HepG2 (cell line): Measurements from ENCODE around the gene MEIS3. TPM values are rescaled to one million over a fixed set of nuclear protein-coding genes. Genes with fewer than 3 reads are reported as not detected.

Experiments used
- ATAC-seq: fragments of 200-7000 bp; cut with Tn5 transposase; 3 replicates; pipeline ENCODE4 v1.9.1; 2020; ENCODE audit warnings: mild to moderate bottlenecking, moderate library complexity
- BruUV-seq: library from RNA; stranded (reverse); fragments of 400-500 nt; replicated peaks from 2 replicates; lab custom pipeline; 2021; lab: Mats Ljungman, UMichigan
- CTCF ChIA-PET: fragments of 300-600 bp; formaldehyde crosslinking; extraction: SDS; loops from one replicate; lab custom pipeline; 2021; ENCODE audit warnings: low total read pairs, inconsistent platforms, low intra/inter-chr PET ratio; lab: Yijun Ruan, JAX
- POLR2A ChIA-PET: fragments of 350-600 bp; sonication (Branson Sonifier 250); formaldehyde crosslinking; loops from one replicate; lab custom pipeline; 2020; ENCODE audit warnings: antibody characterized with exemption, inconsistent platforms; lab: Yijun Ruan, JAX
- DNase-seq: peaks from one replicate; pipeline ENCODE4 v3.0.0-alpha.2; 2015; ENCODE audit warnings: low spot score
- FAIRE-seq: peaks from 3 replicates; lab custom pipeline; 2011; peaks lifted over from hg19 to GRCh38; lab: Jason Lieb, UNC
- H2AFZ ChIP-seq: one replicate; pipeline ENCODE4 v1.6.1; 2011; ENCODE audit warnings: low read length, inconsistent platforms
- H3K27ac ChIP-seq: fragments of 300-600 bp; 3 replicates; pipeline ENCODE4 v1.8.0; 2011; ENCODE audit warnings: mixed run types, mild to moderate bottlenecking, mixed read lengths, low read length, inconsistent platforms; ENCODE audit not compliant: insufficient read depth; ENCODE audit errors: extremely low read length
- H3K27me3 ChIP-seq, 2 experiments: fragments of 200-600 bp in 1 of 2; 2 replicates in 1 of 2; 3 replicates in 1 of 2; pipeline versions ENCODE4 v1.6.0 to v1.8.0; 2011; ENCODE audit warnings: low read length in 2 of 2, mild to moderate bottlenecking in 2 of 2, moderate library complexity in 2 of 2, inconsistent platforms in 1 of 2; ENCODE audit not compliant: insufficient read depth in 2 of 2, control insufficient read depth in 1 of 2
- H3K36me3 ChIP-seq, 2 experiments: fragments of 200-600 bp in 1 of 2; replicated peaks in 1 of 2; 2 replicates in 1 of 2; 3 replicates in 1 of 2; pipeline versions ENCODE4 v1.5.1 to v1.8.0; 2011; ENCODE audit warnings: low read length in 2 of 2, inconsistent platforms in 1 of 2; ENCODE audit not compliant: insufficient read depth in 2 of 2, control insufficient read depth in 1 of 2
- H3K4me1 ChIP-seq: 2 replicates; pipeline ENCODE4 v1.5.1; 2012; ENCODE audit warnings: low read length, inconsistent platforms; ENCODE audit not compliant: insufficient read depth
- H3K4me2 ChIP-seq: 2 replicates; pipeline ENCODE4 v1.6.0; 2011; ENCODE audit warnings: low read depth, low read length, inconsistent platforms
- H3K4me3 ChIP-seq, 3 experiments: fragments of 200-600 bp in 1 of 3; sonication (generic), shearing (Covaris generic) in 1 of 3; replicated peaks in 1 of 3; 2 replicates each; pipeline ENCODE4 v1.5.1; 2011 to 2016; ENCODE audit warnings: low read length in 3 of 3, inconsistent platforms in 2 of 3, low read depth in 2 of 3, mild to moderate bottlenecking in 2 of 3, control low read depth in 1 of 3, mixed read lengths in 1 of 3; ENCODE audit not compliant: insufficient read depth in 1 of 3
- H3K79me2 ChIP-seq: one replicate; pipeline ENCODE4 v1.6.1; 2011; ENCODE audit warnings: low read length, inconsistent platforms; ENCODE audit not compliant: insufficient read depth
- H3K9ac ChIP-seq: 2 replicates; pipeline ENCODE4 v1.6.0; 2011; ENCODE audit warnings: mild to moderate bottlenecking, low read depth, low read length, inconsistent platforms; ENCODE audit not compliant: insufficient read depth
- H3K9me3 ChIP-seq: 2 replicates; pipeline ENCODE4 v1.5.1; 2012; ENCODE audit warnings: mild to moderate bottlenecking, low read length
- H4K20me1 ChIP-seq: 2 replicates; pipeline ENCODE4 v1.6.0; 2011; ENCODE audit warnings: inconsistent platforms, mild to moderate bottlenecking, low read length, moderate library complexity; ENCODE audit not compliant: insufficient read depth
- AHR ChIP-seq: IDR thresholded peaks from 2 replicates; pipeline ENCODE4 v1.6.1; 2018; ENCODE audit warnings: missing genetic modification reagents, missing compliant biosample characterization
- ATF1 ChIP-seq: IDR thresholded peaks from 2 replicates; pipeline ENCODE4 v1.6.1; 2016; ENCODE audit warnings: mild to moderate bottlenecking, control low read depth
- HES4 ChIP-seq: sonication (generic); formaldehyde crosslinking; IDR thresholded peaks from 2 replicates; pipeline ENCODE4 v1.9.0; 2021; ENCODE audit warnings: mild to moderate bottlenecking, missing genetic modification reagents, borderline replicate concordance
- ZNF296 ChIP-seq: sonication (generic); formaldehyde crosslinking; conservative IDR thresholded peaks from 2 replicates; pipeline ENCODE4 v1.5.0; 2020; ENCODE audit warnings: mild to moderate bottlenecking, missing genetic modification reagents
- WGBS: methylation state at CpG from one replicate; pipeline ENCODE4 v1.1.6; 2017; ENCODE audit warnings: low lambda C conversion rate; 5-methylcytosine and 5-hydroxymethylcytosine counted together
- in situ Hi-C: cut with HindIII; loops from 2 replicates; pipeline ENCODE4 v1.10.0; 2017; ENCODE audit warnings: low pct_unique_long_range_greater_than_20kb; ENCODE audit not compliant: extremely low pct_ligation_motif_present
- intact Hi-C: fragments of 100-400 bp; cut with micrococcal nuclease; formaldehyde crosslinking; loops from one replicate; pipeline ENCODE4 v1.10.0; 2022; ENCODE audit not compliant: unreplicated experiment
- polyA plus RNA-seq, 8 experiments: library from polyadenylated mRNA; depleted of rRNA in 3 of 8; stranded (reverse) in 7 of 8; unstranded in 1 of 8; fragments of >200 nt; fragmentation: Illumina TruSeq in 4 of 8; extraction: Trizol in 4 of 8; gene quantifications; 2 replicates each; pipeline versions ENCODE4 v1.2.1 to v1.2.3, GENCODE V29; 2011 to 2016; ENCODE audit warnings: low read depth in 4 of 8, missing spikeins in 1 of 8, mixed read lengths in 1 of 8; ENCODE audit not compliant: insufficient read depth in 1 of 8
- total RNA-seq, 5 experiments: library from RNA; depleted of rRNA; stranded (reverse); fragments of >200 nt; fragmentation: Illumina TruSeq; extraction: Trizol; gene quantifications; 2 replicates each; pipeline ENCODE4 v1.2.3, GENCODE V29; 2016; ENCODE audit warnings: low read depth in 1 of 5
- TF ChIP-seq, protein P1 (sequence below): sonication (generic); formaldehyde crosslinking; IDR thresholded peaks from 2 replicates; pipeline ENCODE4 v1.8.1; 2023; ENCODE audit warnings: missing genetic modification reagents, mild to moderate bottlenecking, borderline replicate concordance
- TF ChIP-seq, protein P2 (sequence below): sonication (generic); formaldehyde crosslinking; IDR thresholded peaks from 2 replicates; pipeline ENCODE4 v1.5.0; 2020; ENCODE audit warnings: mild to moderate bottlenecking, missing genetic modification reagents, moderate library complexity
- TF ChIP-seq, protein P3 (sequence below): sonication (generic); formaldehyde crosslinking; IDR thresholded peaks from 2 replicates; pipeline ENCODE4 v1.5.0; 2020; ENCODE audit warnings: mild to moderate bottlenecking, missing genetic modification reagents

Gene MEIS3
- total and polyA plus RNA-seq, 2 of the 13 experiments (the other 11 are each of a cell fraction or from before 2014, with no cell fraction given), result 0.09 to 0.70 TPM

DNA sequence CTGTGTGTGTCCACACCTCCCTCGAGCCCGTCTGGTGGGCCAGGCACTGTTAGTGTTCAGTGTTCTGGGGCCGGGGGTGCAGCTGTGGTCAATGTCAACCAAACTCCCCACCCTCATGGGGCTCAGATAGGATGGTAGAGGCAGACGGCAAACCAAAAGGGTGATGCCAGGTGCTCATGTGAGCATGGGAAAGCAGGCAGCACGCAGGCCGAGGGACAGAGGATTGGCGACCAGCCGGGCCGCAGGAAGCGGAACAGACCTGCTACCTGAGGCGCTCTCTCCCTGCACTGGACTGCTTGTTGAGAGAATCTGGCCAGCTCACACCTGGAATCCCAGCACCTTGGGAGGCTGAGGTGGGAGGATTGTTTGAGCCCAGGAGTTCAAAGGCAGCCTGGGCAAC lies 41.1 kb downstream of the MEIS3 start (continued):
- TF ChIP-seq HES4 (no peak), ATF1 (CRISPR knock-in tag) (no peak), ZNF296 (CRISPR knock-in tag) (no peak), AHR (no peak)
- TF ChIP-seq, protein P1, sequence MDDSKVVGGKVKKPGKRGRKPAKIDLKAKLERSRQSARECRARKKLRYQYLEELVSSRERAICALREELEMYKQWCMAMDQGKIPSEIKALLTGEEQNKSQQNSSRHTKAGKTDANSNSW (CRISPR knock-in tag), result no peak

DNA sequence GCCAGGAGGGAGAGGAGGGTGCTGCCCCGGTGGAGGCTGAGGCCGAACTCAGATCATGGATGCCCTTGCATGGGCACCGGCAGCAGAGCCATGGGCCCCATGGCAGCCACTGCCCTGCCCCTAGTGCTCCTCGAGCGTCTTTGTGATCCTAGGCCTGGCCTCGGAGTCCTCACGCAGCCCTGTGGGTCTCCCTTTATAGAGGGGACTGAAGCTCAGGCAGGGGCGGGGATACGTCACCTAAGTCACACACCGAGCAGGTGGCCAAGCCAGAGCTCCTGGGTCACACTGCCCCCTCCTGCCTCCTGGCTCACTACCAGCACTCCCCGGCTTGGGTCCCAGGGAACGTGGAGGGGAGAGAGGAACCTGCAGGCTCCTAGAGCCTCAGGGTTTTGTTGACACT lies 41.5 kb downstream of the MEIS3 start:
- peaks cover 49 to 73% of the 10 kb centered on the region in 2 experiments for H3K36me3 ChIP-seq
- TF ChIP-seq, protein P2, sequence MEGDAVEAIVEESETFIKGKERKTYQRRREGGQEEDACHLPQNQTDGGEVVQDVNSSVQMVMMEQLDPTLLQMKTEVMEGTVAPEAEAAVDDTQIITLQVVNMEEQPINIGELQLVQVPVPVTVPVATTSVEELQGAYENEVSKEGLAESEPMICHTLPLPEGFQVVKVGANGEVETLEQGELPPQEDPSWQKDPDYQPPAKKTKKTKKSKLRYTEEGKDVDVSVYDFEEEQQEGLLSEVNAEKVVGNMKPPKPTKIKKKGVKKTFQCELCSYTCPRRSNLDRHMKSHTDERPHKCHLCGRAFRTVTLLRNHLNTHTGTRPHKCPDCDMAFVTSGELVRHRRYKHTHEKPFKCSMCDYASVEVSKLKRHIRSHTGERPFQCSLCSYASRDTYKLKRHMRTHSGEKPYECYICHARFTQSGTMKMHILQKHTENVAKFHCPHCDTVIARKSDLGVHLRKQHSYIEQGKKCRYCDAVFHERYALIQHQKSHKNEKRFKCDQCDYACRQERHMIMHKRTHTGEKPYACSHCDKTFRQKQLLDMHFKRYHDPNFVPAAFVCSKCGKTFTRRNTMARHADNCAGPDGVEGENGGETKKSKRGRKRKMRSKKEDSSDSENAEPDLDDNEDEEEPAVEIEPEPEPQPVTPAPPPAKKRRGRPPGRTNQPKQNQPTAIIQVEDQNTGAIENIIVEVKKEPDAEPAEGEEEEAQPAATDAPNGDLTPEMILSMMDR (CRISPR knock-in tag), result 0 out of 2 replicates have a peak, but pooled peaks have one; percentile 3
- TF ChIP-seq, protein P3, sequence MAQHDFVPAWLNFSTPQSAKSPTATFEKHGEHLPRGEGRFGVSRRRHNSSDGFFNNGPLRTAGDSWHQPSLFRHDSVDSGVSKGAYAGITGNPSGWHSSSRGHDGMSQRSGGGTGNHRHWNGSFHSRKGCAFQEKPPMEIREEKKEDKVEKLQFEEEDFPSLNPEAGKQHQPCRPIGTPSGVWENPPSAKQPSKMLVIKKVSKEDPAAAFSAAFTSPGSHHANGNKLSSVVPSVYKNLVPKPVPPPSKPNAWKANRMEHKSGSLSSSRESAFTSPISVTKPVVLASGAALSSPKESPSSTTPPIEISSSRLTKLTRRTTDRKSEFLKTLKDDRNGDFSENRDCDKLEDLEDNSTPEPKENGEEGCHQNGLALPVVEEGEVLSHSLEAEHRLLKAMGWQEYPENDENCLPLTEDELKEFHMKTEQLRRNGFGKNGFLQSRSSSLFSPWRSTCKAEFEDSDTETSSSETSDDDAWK (CRISPR knock-in tag), result no peak
- no peaks in the 10 kb centered on the region for H3K9me3 ChIP-seq
- H3K27ac ChIP-seq, result no peak overlapping the region
- DNase-seq (no peak), ATAC-seq (no peak), FAIRE-seq (no peak)
- intact Hi-C loops (no loop called here), in situ Hi-C loops (no loop called here)
- H2AFZ ChIP-seq, result no peak overlapping the region
- POLR2A ChIA-PET, result no interaction called here
- H3K4me2 ChIP-seq, result no peak overlapping the region
- no peaks in the 10 kb centered on the region for H3K27me3 ChIP-seq
- H3K9ac ChIP-seq, result no peak overlapping the region
- BruUV-seq, result no TSS peak
- WGBS, result 96% methylated on average over 7 of the region's 12 CpGs
- no peaks in the 10 kb centered on the region for H3K4me1 ChIP-seq
- CTCF ChIA-PET, result no interaction called here
- no peak overlapping the region for H3K4me3 ChIP-seq
- H4K20me1 ChIP-seq, result 0 out of 2 replicates have a peak, but pooled peaks cover 3% of the 10 kb centered on the region
- H3K79me2 ChIP-seq, result no peaks in the 10 kb centered on the region
